NB4 (cell line): ENCODE results near the gene GSTM4.
"Not testable (repeated sequence)": the region's sequence is repeated elsewhere in the genome, so short reads cannot be mapped to it uniquely, and the experiment has no call there.

Experiments
- CTCF ChIP-seq: IDR thresholded peaks from one replicate; pipeline ENCODE4 v1.5.1; 2012; ENCODE audit warnings: low read depth, low read length
- MYC ChIP-seq: IDR thresholded peaks from 2 replicates; pipeline ENCODE4 v1.6.1; 2011; ENCODE audit warnings: low read depth, low read length
- POLR2A ChIP-seq: IDR thresholded peaks from 2 replicates; pipeline ENCODE4 v1.6.1; 2011; ENCODE audit warnings: mild to moderate bottlenecking; ENCODE audit not compliant: insufficient read length; ENCODE audit errors: extremely low read depth

- not testable (repeated sequence) for TF ChIP-seq CTCF, POLR2A, MYC
These were observed 30.0 kb downstream of the GSTM4 start for GRCh38 chr1:109685890-109686289.
